ENCODE measurements around the gene HAGHL. TPM values are rescaled to one million over a fixed set of nuclear protein-coding genes. Genes with fewer than 3 reads are reported as not detected.

Gene HAGHL
- polyA plus RNA-seq (2013, experiment 1 of 2): 10.1 TPM
- 6.9 TPM for polyA plus RNA-seq (2013, experiment 2 of 2)

DNA sequence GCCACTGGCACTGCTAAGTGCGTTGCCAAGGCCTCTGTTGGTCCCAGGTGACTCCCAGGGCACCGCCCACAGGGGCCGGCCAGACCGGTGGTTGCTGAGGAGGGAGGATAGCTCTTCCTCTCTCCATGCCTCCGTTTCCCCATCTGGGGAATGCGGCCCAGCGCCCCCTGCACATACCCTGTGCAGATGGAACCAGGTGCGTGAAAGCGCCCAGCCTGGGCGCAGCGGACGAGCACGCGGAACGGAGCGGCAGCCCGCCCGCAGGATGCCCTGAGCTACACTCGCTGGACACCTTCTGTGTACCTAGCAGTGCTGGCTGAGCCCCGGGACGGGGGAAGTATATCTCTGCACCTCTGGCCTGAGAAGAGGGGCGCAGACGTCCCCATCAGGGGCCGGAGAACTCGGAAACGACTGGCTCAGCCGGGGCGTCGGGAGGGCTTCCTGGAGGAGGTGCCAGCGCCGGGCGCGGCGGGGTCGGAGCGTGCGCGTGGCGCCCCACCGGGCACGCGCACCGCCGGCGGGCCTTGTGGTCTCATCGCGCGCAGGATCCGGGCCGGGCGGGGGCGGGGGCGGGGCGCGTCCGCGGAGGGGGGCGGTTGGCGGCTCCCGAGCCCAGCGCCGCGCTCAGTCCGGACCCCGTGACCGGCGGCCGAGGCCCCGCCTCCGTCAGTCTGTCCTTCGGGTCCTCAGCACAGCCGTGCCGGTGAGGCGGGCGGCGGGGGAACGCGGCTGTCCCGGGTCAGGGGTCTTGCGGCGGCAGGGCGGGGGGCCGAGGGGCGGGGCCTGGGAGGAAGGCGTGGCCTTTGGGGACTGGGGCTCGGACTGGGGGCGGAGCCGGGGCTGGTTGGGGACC is at the start of gene HAGHL, which contains the start of gene CCDC78:
Gene HAGHL (plus strand): TSS at position 669 of the 853 bp plus-strand sequence. CDS start 404 bp downstream, outside the sequence.
Gene CCDC78 (minus strand): TSS at position 6 of the 853 bp plus-strand sequence. CDS start 76 bp downstream, outside the sequence.
- Histone ChIP-seq H3K9me3 (ENCODE audit: control insufficient read depth, low read length) (no peaks in the 10 kb centered on the region), H3K27ac (ENCODE audit: low read depth, low read length, severe bottlenecking) (no peak within 1 kb of the TSS), H3K4me3 (ENCODE audit: extremely low read depth, insufficient read depth, low read length, poor library complexity, severe bottlenecking) (peak within 1 kb of the TSS; percentile 58), H3K36me3 (ENCODE audit: control insufficient read depth, insufficient read depth, low read length) (peaks cover 14% of the 10 kb centered on the region), H3K4me1 (ENCODE audit: control insufficient read depth, insufficient read depth, low read length, poor library complexity, severe bottlenecking) (peaks cover 4% of the 10 kb centered on the region)
- WGBS, 2 experiments (ENCODE audit: insufficient coverage in 2 of 2): 3 to 4% methylated on average over 62 to 76 of the region's 88 CpGs

DNA sequence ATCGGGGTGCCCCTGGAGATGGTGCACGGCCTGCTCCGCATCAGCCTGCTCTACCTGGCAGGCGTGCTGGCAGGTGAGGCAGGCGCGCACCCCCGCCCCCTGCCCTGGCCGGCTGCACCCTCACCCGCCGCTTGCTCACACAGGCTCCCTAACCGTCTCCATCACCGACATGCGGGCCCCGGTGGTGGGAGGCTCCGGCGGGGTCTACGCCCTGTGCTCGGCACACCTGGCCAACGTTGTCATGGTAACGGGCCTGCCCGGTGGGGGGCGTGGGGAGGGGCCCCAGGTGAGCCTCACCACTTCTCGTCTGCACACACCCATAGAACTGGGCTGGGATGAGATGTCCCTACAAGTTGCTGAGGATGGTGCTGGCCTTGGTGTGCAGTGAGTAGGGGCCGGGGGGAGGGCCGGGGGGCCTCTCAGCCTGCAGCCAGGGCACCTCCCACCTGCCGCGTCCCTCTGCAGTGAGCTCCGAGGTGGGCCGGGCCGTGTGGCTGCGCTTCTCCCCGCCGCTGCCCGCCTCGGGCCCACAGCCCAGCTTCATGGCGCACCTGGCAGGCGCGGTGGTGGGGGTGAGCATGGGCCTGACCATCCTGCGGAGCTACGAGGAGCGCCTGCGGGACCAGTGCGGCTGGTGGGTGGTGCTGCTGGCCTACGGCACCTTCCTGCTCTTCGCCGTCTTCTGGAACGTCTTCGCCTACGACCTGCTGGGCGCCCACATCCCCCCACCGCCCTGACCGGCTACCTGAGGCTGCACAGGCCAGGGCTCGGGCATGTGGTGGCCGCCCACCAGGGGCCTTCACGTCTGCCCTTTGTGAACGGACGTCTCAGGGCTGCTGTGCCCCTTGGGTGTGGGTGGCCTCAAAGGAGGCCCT is 49.4 kb upstream of the HAGHL start:
- H3K36me3 ChIP-seq (ENCODE audit: control insufficient read depth, insufficient read depth, low read length): peaks cover 28% of the 10 kb centered on the region
- 91 to 94% methylated on average over 35 to 54 of the region's 57 CpGs for WGBS, 2 experiments (ENCODE audit: insufficient coverage in 2 of 2)
- H3K9me3 ChIP-seq (ENCODE audit: control insufficient read depth, low read length): no peaks in the 10 kb centered on the region
- H3K27ac ChIP-seq (ENCODE audit: low read depth, low read length, severe bottlenecking): no peak overlapping the region
- no peak overlapping the region for H3K4me3 ChIP-seq (ENCODE audit: extremely low read depth, insufficient read depth, low read length, poor library complexity, severe bottlenecking)
- peaks cover 23% of the 10 kb centered on the region for H3K4me1 ChIP-seq (ENCODE audit: control insufficient read depth, insufficient read depth, low read length, poor library complexity, severe bottlenecking)

DNA sequence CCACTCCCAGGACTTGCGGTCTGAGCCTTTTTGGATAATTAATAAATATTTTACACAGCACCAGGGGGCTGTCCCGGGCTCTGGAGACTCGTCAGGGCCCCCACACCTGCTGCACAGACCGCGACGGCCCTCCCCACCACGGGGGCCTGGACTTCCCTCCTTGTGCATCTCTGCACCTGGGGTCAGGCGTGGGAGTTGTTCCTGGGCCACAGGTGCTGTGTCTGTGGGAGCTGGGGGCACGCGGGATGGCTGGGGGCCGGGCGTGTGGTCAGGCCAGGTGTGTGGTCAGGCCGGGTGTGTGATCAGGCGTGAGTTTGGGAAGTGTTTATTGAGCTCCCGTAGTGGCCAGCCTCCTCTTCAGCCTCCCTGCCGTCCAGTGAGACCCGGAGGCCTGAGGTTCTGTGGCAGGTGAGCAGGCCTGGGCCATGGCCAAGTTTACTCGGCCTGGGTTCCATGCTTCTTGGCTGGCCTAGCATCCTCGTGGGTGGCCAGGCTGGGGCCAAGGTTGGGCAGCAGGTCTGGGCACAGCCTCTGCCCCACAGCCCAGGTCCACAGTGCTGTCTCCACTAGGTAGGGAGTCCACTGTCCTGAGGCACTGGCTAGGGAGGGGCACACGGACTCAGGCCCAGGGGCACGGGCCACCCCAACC is 48.6 kb upstream of the HAGHL start:
- 92 to 95% methylated on average over 17 to 18 of the region's 21 CpGs for WGBS, 2 experiments (ENCODE audit: insufficient coverage in 2 of 2)
- peaks cover 29% of the 10 kb centered on the region for H3K36me3 ChIP-seq (ENCODE audit: control insufficient read depth, insufficient read depth, low read length)
- H3K4me1 ChIP-seq (ENCODE audit: control insufficient read depth, insufficient read depth, low read length, poor library complexity, severe bottlenecking): peaks cover 23% of the 10 kb centered on the region
- no peak overlapping the region for H3K27ac ChIP-seq (ENCODE audit: low read depth, low read length, severe bottlenecking)
- H3K9me3 ChIP-seq (ENCODE audit: control insufficient read depth, low read length): no peaks in the 10 kb centered on the region
- no peak overlapping the region for H3K4me3 ChIP-seq (ENCODE audit: extremely low read depth, insufficient read depth, low read length, poor library complexity, severe bottlenecking)

- Histone ChIP-seq H3K4me3 (ENCODE audit: extremely low read depth, insufficient read depth, low read length, poor library complexity, severe bottlenecking) (peak overlapping the region; percentile 34), H3K4me1 (ENCODE audit: control insufficient read depth, insufficient read depth, low read length, poor library complexity, severe bottlenecking) (peaks cover 23% of the 10 kb centered on the region), H3K36me3 (ENCODE audit: control insufficient read depth, insufficient read depth, low read length) (peaks cover 23% of the 10 kb centered on the region), H3K27ac (ENCODE audit: low read depth, low read length, severe bottlenecking) (peak overlapping the region; percentile 59), H3K9me3 (ENCODE audit: control insufficient read depth, low read length) (no peaks in the 10 kb centered on the region)
- 36 to 84% methylated on average over 18 to 45 of the region's 52 CpGs for WGBS, 2 experiments (ENCODE audit: insufficient coverage in 2 of 2)
Measured at GRCh38 chr16:678858-679813, 47.8 kb upstream of the HAGHL start.

DNA sequence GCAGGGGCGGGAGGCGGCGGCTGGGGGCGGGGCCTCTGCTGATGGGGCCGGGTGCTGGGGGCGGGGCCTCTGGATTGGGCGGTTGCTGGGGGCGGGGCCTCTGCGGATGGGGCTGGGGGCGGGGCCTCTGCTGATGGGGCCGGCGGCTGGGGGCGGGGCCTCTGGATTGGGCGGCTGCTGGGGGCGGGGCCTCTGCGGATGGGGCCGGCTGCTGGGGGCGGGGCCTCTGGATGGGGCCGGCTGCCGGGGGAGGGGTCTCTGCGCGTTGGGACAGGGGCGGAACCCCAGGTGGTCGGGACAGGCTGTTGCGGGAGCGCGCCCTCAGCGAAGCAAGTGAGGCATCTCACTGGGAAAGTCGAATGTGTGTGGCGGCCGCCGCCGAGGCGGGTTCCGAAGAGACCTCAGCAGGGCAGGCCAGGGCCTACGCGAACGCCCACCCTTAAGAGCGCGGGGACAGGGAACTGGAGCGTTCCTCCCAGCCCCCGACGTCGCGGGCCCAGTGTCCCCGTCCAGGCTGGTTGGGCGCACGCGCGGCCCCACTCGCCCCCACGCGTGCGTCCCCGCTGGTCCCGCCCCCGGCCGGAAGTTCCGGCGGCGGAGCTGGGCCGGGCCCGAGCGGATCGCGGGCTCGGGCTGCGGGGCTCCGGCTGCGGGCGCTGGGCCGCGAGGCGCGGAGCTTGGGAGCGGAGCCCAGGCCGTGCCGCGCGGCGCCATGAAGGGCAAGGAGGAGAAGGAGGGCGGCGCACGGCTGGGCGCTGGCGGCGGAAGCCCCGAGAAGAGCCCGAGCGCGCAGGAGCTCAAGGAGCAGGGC is 46.9 kb upstream of the HAGHL start, which contains the start of gene STUB1:
Gene STUB1 (plus strand): TSS at position 597 of the 811 bp plus-strand sequence. CDS start 116 bp downstream, at position 713.
- Histone ChIP-seq H3K27ac (ENCODE audit: low read depth, low read length, severe bottlenecking) (peak within 1 kb of the TSS; percentile 72), H3K9me3 (ENCODE audit: control insufficient read depth, low read length) (no peaks in the 10 kb centered on the region), H3K36me3 (ENCODE audit: control insufficient read depth, insufficient read depth, low read length) (peaks cover 23% of the 10 kb centered on the region), H3K4me3 (ENCODE audit: extremely low read depth, insufficient read depth, low read length, poor library complexity, severe bottlenecking) (peak within 1 kb of the TSS; percentile 78), H3K4me1 (ENCODE audit: control insufficient read depth, insufficient read depth, low read length, poor library complexity, severe bottlenecking) (peaks cover 17% of the 10 kb centered on the region)
- whole genome bisulfite sequencing, 2 experiments (ENCODE audit: insufficient coverage in 2 of 2): 0% methylated on average over 59 to 74 of the region's 91 CpGs

DNA sequence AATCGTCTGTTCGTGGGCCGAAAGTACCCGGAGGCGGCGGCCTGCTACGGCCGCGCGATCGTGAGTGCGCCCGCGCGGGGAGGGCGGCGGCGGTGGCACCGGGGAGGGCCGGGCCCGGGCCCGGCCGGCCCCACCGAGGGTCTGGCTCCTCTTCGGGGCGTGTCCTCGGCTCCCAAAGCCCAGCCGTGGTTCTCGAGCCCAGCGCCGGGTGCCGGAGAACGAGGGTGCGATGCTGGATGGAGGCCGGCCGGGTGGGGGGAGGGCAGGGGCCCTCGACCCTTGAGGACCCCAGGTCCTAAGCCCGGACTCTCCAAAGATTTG is 46.3 kb upstream of the HAGHL start:
- H3K4me3 ChIP-seq (ENCODE audit: extremely low read depth, insufficient read depth, low read length, poor library complexity, severe bottlenecking): peak overlapping the region; percentile 78
- no peaks in the 10 kb centered on the region for H3K9me3 ChIP-seq (ENCODE audit: control insufficient read depth, low read length)
- peaks cover 28% of the 10 kb centered on the region for H3K36me3 ChIP-seq (ENCODE audit: control insufficient read depth, insufficient read depth, low read length)
- peaks cover 12% of the 10 kb centered on the region for H3K4me1 ChIP-seq (ENCODE audit: control insufficient read depth, insufficient read depth, low read length, poor library complexity, severe bottlenecking)
- 0 to 1% methylated on average over 26 to 38 of the region's 38 CpGs for WGBS, 2 experiments (ENCODE audit: insufficient coverage in 2 of 2)
- peak overlapping the region; percentile 72 for H3K27ac ChIP-seq (ENCODE audit: low read depth, low read length, severe bottlenecking)

DNA sequence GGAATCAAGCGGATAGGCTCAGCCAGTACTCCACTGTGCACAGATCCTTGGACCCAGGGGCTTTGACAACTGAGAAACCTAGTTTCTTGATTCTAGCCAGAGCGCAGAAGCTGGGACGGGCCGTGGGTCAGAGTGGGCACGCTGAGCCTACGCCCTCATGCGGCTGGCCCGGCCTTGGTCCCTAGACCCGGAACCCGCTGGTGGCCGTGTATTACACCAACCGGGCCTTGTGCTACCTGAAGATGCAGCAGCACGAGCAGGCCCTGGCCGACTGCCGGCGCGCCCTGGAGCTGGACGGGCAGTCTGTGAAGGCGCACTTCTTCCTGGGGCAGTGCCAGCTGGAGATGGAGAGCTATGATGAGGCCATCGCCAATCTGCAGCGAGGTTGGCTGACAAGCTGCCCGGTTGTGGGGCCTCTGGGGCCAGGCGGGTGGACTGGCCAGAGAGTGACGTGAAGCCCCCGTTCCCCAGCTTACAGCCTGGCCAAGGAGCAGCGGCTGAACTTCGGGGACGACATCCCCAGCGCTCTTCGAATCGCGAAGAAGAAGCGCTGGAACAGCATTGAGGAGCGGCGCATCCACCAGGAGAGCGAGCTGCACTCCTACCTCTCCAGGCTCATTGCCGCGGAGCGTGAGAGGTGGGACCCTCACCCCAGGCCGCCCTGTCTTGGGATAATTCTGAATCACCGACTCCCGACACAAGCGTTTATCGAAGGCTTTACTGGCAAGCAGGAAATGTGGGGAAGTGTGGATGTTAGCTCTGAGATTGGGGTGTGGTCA is 45.8 kb upstream of the HAGHL start:
- 60 to 63% methylated on average over 43 to 44 of the region's 44 CpGs for WGBS, 2 experiments (ENCODE audit: insufficient coverage in 2 of 2)

DNA sequence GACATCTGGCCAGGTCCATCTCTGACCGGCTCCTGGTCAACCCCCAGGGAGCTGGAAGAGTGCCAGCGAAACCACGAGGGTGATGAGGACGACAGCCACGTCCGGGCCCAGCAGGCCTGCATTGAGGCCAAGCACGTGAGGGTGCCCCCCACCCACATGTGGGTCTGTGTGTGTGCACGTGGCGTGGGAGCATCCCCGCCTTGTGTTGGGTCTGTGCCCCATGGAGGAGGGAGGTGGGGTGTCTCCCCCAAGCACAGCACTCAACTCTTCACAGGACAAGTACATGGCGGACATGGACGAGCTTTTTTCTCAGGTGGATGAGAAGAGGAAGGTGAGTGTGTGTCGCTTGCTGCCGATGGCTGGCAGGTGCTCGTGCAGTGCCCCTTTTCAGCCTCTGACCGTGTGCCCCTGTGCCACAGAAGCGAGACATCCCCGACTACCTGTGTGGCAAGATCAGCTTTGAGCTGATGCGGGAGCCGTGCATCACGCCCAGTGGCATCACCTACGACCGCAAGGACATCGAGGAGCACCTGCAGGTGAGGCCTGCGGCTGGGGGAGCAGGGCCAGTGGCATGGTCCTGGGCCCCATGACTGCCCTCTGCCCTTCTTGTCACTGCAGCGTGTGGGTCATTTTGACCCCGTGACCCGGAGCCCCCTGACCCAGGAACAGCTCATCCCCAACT is 45.0 kb upstream of the HAGHL start:
- Histone ChIP-seq H3K4me1 (ENCODE audit: control insufficient read depth, insufficient read depth, low read length, poor library complexity, severe bottlenecking) (peaks cover 12% of the 10 kb centered on the region), H3K36me3 (ENCODE audit: control insufficient read depth, insufficient read depth, low read length) (peaks cover 37% of the 10 kb centered on the region), H3K9me3 (ENCODE audit: control insufficient read depth, low read length) (no peaks in the 10 kb centered on the region), H3K27ac (ENCODE audit: low read depth, low read length, severe bottlenecking) (no peak overlapping the region), H3K4me3 (ENCODE audit: extremely low read depth, insufficient read depth, low read length, poor library complexity, severe bottlenecking) (peak overlapping the region; percentile 78)
- WGBS, 2 experiments (ENCODE audit: insufficient coverage in 2 of 2): 95 to 97% methylated on average over 22 to 27 of the region's 28 CpGs

More for the DNA sequence above, 45.8 kb upstream of the HAGHL start:
- Histone ChIP-seq H3K27ac (ENCODE audit: low read depth, low read length, severe bottlenecking) (peak overlapping the region; percentile 72), H3K9me3 (ENCODE audit: control insufficient read depth, low read length) (no peaks in the 10 kb centered on the region), H3K4me3 (ENCODE audit: extremely low read depth, insufficient read depth, low read length, poor library complexity, severe bottlenecking) (peak overlapping the region; percentile 78), H3K36me3 (ENCODE audit: control insufficient read depth, insufficient read depth, low read length) (peaks cover 29% of the 10 kb centered on the region), H3K4me1 (ENCODE audit: control insufficient read depth, insufficient read depth, low read length, poor library complexity, severe bottlenecking) (peaks cover 12% of the 10 kb centered on the region)
